HG03571 (cell line): ENCODE measurements around the gene IL22RA1.

Experiments used
- ATAC-seq: cut with Tn5 transposase; IDR thresholded peaks from one replicate; pipeline ENCODE4 v1.9.1; 2021; ENCODE audit not compliant: unreplicated experiment

IL22RA1 gene

DNA sequence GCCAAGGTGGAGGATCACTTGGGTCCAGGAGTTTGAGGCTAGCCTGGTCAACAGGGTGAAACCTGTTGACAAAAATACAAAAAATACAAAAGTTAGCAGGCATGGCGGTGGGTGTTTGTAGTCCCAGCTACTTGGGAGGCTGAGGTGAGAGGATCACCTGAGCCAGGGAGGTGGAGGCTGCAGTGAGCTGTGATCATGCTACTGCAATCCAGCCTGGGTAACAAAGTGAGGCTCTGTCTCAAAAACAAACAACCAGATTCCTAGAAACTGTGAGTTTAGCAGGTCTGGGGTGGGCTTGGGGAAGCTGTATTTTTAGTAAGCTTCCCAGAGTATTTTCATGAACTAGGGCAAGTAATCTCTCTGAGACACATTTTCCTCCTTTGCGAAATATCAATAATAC lies 25.8 kb downstream of the IL22RA1 start:
- ATAC-seq = no peak

DNA sequence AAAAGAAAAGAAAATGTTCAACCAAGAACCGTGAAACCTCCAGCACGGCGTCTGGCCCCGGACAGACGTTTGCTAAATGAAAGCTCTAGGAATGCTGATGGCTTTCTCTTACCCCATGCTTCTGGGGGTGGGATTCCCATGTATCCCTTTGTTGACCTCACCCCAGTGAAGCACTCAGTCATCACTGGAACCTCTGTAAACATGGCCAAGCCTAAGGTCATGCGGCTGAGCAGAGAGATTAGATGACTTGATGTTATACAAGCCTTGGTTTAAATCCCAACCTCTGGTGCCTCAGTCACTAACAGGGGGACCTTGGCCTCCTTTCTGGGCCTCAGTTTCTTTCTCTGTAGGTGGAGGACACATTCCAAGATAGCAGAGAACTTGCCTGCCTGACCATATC lies 28.2 kb downstream of the IL22RA1 start:
- no peak for ATAC-seq

GRCh38 chr1:24113641-24114033 lies 29.3 kb downstream of the IL22RA1 start:
- no peak for ATAC-seq

DNA sequence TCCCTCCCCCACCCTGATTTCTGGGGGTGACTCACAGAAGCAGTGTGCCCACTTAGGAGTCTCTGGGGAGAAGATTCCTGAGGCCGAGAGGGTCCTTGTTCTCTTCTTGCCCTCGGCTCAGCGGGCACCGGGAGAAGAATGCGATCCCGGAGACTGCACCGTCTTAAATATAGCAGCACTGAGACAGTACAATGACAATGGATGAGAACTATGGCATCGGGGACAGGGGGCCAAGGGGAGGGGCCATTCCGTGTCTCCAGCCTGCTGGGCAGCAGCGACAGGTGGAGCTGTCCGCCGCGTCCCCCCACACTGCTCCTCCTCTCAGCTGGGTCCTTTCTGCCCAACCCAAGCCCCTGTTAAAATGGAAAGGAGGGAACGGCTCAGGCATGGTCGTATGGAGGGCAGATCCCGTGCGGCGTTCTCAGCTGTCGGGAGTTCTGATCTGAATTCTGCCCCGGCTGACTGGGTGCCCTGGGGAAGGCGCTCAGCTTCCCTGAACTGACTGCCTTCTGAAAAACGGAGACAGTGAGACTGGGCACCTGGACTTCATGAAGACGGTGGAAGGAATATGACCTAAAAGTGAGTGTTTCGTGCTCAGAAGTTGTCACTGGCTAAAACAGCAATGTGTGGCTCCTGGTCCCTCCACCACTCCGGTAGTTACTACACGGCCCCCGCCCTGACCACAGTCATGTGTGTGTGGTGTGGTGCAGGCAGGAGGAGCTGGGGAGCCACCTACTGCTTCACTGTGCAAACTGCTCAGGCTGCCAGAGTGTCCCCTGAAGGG lies 30.8 kb downstream of the IL22RA1 start, which contains the start of gene MYOM3:
TSS of gene MYOM3 (minus strand) at position 140 of the 784 bp plus-strand sequence. CDS start 3,499 bp downstream, outside the sequence.
- no peak for ATAC-seq

DNA sequence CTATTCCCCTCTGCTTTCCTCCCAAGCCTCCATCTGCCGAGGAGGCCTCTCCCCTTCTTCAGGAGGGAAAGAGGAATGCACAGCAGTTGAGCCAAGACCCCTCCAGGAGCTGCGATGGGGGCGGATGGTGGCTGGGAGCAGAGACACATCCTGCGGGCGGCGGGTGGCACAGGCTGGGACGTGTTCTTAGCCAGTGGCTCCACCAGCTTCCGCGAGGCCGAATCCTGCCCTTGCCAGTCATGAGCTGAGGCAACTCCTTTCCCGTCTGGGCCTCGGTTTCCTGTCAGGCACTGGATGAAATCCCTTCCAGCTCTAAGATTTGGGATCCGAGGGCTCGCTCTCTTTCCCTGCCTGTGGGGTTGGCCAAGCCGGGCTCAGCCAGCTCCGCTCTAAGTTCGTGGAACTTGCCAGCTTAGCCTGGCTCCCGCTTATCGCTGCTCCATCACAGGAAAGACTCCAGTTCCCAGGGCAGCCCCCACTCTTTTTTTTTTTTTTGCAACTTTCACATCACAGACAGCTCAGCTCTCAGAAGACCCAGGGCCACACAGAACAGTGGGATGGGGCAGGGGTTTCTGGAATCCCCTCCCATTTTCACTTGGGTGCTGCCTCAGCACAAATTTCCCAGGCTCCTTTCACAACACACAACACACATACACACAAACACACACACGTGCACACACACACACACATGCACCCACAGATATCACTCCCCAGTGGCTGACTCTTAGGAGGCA lies 31.5 kb downstream of the IL22RA1 start:
- ATAC-seq = no peak

GRCh38 chr1:24110642-24111261 lies 32.2 kb downstream of the IL22RA1 start:
- ATAC-seq = no peak

DNA sequence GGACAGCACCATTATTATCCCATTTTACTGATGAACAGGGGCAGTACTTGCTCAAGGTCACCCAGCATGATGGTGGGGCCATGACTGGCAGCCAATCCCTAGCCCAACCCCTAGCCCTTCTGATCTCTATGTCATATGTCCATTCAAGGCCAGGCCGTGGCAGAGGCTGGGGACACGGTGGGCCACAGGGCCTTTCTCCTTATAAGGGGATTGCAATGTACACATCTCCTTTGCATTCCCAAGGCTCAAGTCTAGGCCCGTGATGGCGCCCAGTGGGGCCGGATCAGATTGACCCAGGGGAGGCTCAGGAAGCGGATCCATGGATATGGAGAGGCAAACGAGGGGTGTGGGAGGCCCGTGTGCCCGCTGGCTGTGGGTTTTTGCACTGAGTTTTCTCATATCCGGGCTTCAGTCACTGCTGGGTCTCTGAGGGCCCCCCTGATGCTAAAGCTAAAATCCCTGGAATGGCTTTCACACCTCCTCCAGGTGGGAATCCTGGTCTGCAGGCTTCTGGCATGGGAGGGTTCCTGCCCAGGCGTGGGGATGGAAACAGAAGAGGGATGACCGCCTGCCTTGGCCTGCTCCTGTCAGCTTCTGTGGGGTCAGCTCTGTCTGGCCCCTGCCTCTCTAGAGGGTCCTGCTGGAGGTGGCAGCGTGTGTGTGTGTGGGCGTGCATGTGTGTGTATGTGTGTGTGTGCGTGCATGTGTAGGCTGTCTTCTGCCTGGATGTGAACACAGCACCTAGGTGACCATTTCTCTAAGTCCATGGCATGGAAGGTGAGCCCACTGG lies 33.1 kb downstream of the IL22RA1 start:
- ATAC-seq = no peak

DNA sequence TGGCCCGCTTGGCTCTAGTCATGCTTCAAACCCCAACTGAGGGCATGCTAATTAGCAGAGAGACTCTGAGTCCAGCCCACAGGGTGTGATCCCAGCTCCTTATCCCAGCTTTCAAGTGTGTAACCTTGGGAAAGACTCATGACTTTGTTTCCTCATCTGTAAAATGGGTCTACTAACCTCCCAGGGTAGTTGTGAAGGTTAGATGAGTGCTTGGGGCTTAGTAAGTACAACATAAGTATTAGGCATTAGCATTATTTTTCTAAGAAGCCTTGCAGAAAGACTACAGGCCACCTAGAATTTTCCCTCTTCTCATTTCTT lies 33.8 kb downstream of the IL22RA1 start:
- ATAC-seq = no peak

GRCh38 chr1:24108334-24109165 lies 34.4 kb downstream of the IL22RA1 start:
- no peak for ATAC-seq

DNA sequence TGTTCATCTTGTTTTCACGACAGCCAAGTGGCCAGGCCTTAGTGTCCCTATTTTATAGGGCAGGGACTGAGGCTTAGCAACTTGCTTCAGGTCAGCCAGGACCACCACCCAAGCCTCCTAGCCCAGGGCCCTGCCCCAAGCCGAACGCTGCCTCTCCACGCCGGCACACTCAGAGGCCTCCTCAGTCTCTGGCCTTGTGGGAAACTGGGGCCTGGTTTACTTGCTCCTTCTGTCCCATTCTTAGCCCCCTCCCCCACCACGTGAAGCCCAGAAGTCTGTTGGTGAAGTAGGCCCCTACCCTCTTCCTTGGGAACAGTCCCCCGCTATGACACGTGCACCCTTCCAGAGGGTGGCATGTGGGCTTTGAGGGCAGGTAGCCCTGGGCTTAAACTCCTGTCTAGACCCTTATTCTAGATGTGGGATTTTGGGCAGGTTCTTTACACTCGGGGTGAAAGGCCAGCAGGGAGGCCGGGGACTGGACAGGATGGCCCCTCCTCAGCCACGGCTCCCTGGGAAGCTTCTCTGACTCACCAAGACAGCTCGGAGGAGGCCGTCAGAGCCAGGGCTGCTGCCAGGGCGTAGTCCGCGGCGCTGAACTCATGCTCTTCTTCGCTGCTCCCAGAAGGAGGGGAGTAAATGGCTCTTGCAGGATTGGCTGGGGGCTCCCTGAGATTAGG lies 35.3 kb downstream of the IL22RA1 start:
- no peak for ATAC-seq

DNA sequence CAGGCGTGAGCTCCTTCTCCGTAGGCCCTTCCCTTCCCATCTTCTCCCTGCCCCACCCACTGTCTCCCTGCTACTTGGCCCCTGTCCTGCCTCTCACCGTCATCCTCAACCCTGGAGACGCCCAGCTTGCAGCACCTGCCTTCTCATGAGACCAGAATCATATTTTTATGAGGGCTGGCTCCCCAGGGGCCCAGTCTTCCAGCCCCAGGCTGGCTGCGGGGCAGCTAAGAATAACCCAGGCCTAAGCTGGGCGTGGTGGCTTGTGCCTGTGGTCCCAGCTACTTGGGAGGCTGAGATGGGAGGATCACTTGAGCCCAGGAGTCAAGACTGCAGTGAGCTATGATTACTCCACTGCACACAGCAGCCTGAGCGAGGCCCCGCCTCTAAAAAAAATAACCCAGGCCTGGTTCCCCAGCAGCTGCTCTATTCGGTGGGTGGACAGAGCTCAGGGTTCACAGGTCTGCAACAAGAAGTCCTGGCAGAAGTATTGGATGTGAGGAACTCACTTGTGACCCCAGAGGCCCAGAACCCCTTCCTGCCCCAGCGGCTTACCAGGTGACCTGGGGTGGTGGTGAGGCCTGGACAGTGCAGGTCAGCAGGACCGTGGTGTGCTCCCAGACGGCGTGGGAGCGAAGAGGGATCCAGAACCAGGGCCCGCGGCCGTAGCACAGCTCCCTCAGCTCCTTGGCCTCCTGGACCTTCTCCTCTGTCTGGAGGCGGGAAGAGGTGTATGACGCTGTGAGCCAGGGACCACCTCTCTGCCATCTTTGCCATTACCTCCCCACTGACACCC lies 37.4 kb downstream of the IL22RA1 start:
- no peak for ATAC-seq

DNA sequence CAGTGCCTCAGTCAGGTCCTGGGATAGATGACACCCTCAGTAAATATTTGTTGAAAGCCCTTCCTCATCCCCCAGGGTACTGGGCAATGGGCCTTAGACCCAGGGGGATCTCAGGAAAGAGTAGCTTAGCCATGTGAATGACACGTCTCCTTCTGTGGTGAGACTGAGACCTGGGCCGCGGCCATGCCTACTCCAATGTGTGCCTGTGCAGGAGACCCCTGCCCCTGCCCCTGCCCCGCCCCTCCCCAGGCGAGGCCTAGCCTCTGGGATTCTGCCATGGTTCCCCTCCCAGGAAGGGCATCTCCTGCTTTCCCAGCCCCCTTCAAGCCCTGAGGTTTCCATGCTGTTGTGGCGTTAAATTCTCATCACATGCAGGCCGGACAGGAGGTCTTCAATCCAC lies 38.1 kb downstream of the IL22RA1 start:
- ATAC-seq = no peak

DNA sequence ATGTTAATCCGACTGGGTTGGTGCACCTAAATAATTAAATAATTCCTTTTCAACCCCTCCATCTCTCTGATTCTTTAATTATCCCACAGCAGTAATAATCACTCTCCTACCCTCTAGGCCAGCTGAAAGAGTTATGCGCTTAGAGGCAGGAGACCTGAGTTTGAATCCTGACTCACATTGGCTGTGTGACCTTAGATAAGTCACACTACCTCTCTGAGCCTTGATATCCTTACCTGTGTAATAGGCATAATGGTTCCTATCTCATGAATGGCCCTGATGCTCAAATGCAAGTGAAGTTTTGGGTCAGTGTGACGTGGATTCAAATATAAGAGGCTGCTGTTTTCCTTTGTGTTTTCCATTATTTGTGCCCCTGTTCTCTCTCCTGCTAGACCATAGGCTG lies 39.1 kb downstream of the IL22RA1 start:
- ATAC-seq = no peak

DNA sequence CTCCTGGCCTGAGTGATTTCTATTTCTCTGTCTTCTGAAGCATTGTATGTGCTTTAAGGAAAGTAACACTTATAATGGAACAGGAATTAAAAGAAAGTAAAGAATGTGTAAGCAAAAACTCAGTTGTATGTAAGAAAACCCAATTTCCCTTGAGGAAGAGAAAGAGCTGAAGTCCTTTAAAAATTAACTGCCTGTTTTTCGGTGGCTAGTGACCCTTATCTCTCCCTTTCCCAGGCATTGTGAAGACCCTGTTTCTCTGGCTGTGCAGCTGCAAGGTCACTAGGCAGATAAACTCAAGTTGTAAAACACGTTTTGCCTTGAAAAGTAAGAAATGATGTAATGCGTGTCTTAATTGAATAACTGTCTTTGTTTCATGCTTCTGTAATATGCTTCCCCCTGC lies 39.5 kb downstream of the IL22RA1 start:
- ATAC-seq = no peak

- ATAC-seq = no peak
Measured at GRCh38 chr1:24102961-24103360, 40.0 kb downstream of the IL22RA1 start.

DNA sequence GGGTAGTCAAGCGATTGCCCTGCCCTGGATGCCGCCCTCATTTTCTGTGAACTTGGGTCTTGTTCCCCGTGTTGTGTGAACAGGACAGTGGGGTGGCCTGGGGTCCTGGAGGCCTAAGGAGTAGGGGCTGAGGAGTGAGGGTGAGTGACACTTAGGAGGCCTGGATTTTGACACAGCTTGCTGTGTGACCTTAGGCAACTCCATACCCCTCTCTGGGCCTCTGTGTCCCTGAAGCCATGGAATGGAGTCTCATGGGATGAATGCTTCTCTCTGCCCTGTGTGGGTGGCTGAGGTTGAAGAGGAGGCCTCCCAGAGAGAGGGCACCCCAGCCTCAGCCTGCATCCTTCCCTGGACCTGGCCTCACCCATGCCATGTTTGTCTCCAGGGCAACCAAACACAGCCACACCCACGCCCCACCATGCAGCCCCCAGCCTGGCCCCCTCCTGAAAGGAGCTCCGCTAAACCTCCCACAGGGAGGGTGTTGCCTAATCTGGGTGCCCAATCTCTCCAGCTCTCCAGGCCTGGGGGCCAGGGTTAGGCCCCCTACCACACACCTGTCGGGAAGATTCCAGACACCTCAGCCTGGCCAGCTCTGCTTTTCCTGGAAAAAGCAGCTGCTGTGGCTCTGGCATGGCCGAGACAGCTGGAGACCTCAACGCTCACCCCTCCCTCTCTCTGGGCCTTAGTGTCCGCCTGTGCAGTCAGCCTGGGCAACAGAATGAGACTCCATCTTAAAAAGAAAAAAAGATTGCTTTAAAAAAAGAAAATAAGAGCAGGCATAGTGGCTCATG lies 40.9 kb downstream of the IL22RA1 start:
- no peak for ATAC-seq

DNA sequence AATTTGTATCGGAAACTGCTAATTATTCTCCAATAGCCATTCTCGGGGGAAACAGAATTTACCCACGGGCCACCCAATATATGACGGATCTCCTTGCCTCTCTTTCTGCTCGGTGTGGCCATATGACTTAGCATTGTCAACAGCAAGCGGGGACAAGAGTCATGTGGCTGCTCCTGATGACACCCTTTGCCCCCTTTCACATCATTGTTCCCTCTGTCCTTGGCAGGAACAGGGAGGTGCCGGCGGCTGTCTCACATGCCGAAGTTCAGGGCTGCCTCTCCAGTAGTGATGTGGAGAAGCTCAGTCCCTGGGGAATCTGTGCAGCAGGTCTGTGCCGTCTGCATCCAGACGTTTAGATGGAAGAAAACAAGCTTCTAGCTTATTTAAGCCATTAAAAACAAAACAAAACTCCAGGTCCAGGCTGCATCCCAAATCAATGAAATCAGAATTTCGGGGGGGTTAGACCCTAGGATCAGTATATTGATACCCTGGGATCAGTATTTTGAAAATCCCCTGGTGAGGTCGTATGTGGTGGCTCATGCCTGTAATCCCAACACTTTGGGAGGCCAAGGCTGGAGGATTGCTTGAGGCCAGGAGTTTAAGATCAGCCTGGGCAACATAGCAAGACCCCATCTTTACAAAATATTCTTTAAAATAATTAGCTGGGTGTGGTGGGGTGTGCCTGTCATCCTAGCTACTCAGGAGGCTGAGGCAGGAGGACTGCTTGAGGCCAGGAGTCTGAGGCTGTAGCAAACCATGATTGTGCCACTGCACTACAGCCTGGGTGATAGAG lies 41.8 kb downstream of the IL22RA1 start:
- ATAC-seq = no peak
